Measurements from ENCODE around the gene CEP41.

Gene CEP41

GRCh38 chr7:130356876-130357611, 83.8 kb downstream of the CEP41 start:
- Histone ChIP-seq H3K9ac (ENCODE audit: low read length) (no peak overlapping the region), H3K9me2 (ENCODE audit: low read depth, low read length) (no peaks in the 10 kb centered on the region), H3K4me1 (ENCODE audit: insufficient read depth, low read length, severe bottlenecking) (peaks cover 40% of the 10 kb centered on the region), H3K4me3 (ENCODE audit: low read depth, low read length, poor library complexity, severe bottlenecking) (no peak overlapping the region), H3K36me3 (ENCODE audit: insufficient read depth, low read length) (no peaks in the 10 kb centered on the region; the same call in 1 of the 2 replicates), H3K27ac (ENCODE audit: low read depth, low read length, poor library complexity, severe bottlenecking) (peak overlapping the region; percentile 21), H3K27me3 (ENCODE audit: insufficient read depth, low read length) (no peaks in the 10 kb centered on the region), H3K4me2 (ENCODE audit: low read length) (no peak overlapping the region), H3K9me3 (ENCODE audit: low read length) (peaks cover 26% of the 10 kb centered on the region; the same call in 1 of the 2 replicates), H2AFZ (ENCODE audit: low read length) (no peak overlapping the region), H3F3A (ENCODE audit: insufficient read depth, low read length) (no peaks in the 10 kb centered on the region), H3K79me2 (ENCODE audit: insufficient read depth, low read length) (no peaks in the 10 kb centered on the region), H4K20me1 (ENCODE audit: insufficient read depth, low read length) (no peaks in the 10 kb centered on the region)
- TF ChIP-seq EZH2 (IDR thresholded peaks at IDR 0.05; ENCODE audit: borderline replicate concordance, low read length) (no peak), CTCF (IDR thresholded peaks at IDR 0.05; ENCODE audit: low read length) (no peak)

GRCh38 chr7:130356121-130356875, 84.5 kb downstream of the CEP41 start:
- Histone ChIP-seq H3K4me2 (ENCODE audit: low read length) (no peak overlapping the region), H3K27me3 (ENCODE audit: insufficient read depth, low read length) (no peaks in the 10 kb centered on the region), H3K27ac (ENCODE audit: low read depth, low read length, poor library complexity, severe bottlenecking) (peak overlapping the region; percentile 21), H3K9me2 (ENCODE audit: low read depth, low read length) (no peaks in the 10 kb centered on the region), H3K9me3 (ENCODE audit: low read length) (peaks cover 26% of the 10 kb centered on the region; the same call in 1 of the 2 replicates), H3K9ac (ENCODE audit: low read length) (no peak overlapping the region; the same call in 1 of the 2 replicates), H4K20me1 (ENCODE audit: insufficient read depth, low read length) (no peaks in the 10 kb centered on the region), H2AFZ (ENCODE audit: low read length) (no peak overlapping the region), H3K79me2 (ENCODE audit: insufficient read depth, low read length) (no peaks in the 10 kb centered on the region), H3F3A (ENCODE audit: insufficient read depth, low read length) (no peaks in the 10 kb centered on the region), H3K4me1 (ENCODE audit: insufficient read depth, low read length, severe bottlenecking) (peaks cover 45% of the 10 kb centered on the region), H3K4me3 (ENCODE audit: low read depth, low read length, poor library complexity, severe bottlenecking) (no peak overlapping the region), H3K36me3 (ENCODE audit: insufficient read depth, low read length) (no peaks in the 10 kb centered on the region; the same call in 1 of the 2 replicates)
- TF ChIP-seq CTCF (IDR thresholded peaks at IDR 0.05; ENCODE audit: low read length): no peak
- no peak for TF ChIP-seq EZH2 (IDR thresholded peaks at IDR 0.05; ENCODE audit: borderline replicate concordance, low read length)

GRCh38 chr7:130353196-130353595, 87.6 kb downstream of the CEP41 start:
- H3K9ac ChIP-seq (ENCODE audit: low read length): no peak overlapping the region
- no peaks in the 10 kb centered on the region for H3K36me3 ChIP-seq (ENCODE audit: insufficient read depth, low read length)
- H4K20me1 ChIP-seq (ENCODE audit: insufficient read depth, low read length): no peaks in the 10 kb centered on the region
- no peak overlapping the region for H2AFZ ChIP-seq (ENCODE audit: low read length)
- H3K79me2 ChIP-seq (ENCODE audit: insufficient read depth, low read length): no peaks in the 10 kb centered on the region
- TF ChIP-seq EZH2 (IDR thresholded peaks at IDR 0.05; ENCODE audit: borderline replicate concordance, low read length) (no peak), CTCF (IDR thresholded peaks at IDR 0.05; ENCODE audit: low read length) (no peak)
- peaks cover 61% of the 10 kb centered on the region for H3K4me1 ChIP-seq (ENCODE audit: insufficient read depth, low read length, severe bottlenecking)
- H3K4me3 ChIP-seq (ENCODE audit: low read depth, low read length, poor library complexity, severe bottlenecking): no peak overlapping the region
- no peaks in the 10 kb centered on the region for H3K27me3 ChIP-seq (ENCODE audit: insufficient read depth, low read length)
- 0 out of 2 replicates have a peak, but pooled peaks cover under 1% of the 10 kb centered on the region for H3K9me3 ChIP-seq (ENCODE audit: low read length)
- no peak overlapping the region for H3K27ac ChIP-seq (ENCODE audit: low read depth, low read length, poor library complexity, severe bottlenecking)
- no peaks in the 10 kb centered on the region for H3F3A ChIP-seq (ENCODE audit: insufficient read depth, low read length)
- H3K9me2 ChIP-seq (ENCODE audit: low read depth, low read length): no peaks in the 10 kb centered on the region
- no peak overlapping the region for H3K4me2 ChIP-seq (ENCODE audit: low read length)

Data from OCI-LY1 (cell line).